HEK293 (cell line): ENCODE results near the gene NFATC1.

Experiments
- ZBTB17 ChIP-seq: fragments of 450-650 bp; formaldehyde crosslinking; IDR thresholded peaks from 2 replicates; pipeline ENCODE4 v1.5.1; 2016; ENCODE audit warnings: missing biosample characterization, missing genetic modification characterization
- ZBTB48 ChIP-seq: fragments of 450-650 bp; formaldehyde crosslinking; IDR thresholded peaks from 2 replicates; pipeline ENCODE4 v1.5.1; 2016; ENCODE audit warnings: missing biosample characterization, missing genetic modification characterization
- ZEB2 ChIP-seq: fragments of 450-650 bp; formaldehyde crosslinking; IDR thresholded peaks from 2 replicates; pipeline ENCODE4 v1.5.1; 2016; ENCODE audit warnings: missing biosample characterization, missing genetic modification characterization
- ZIC2 ChIP-seq: fragments of 450-650 bp; formaldehyde crosslinking; IDR thresholded peaks from 2 replicates; pipeline ENCODE4 v1.5.1; 2016; ENCODE audit warnings: missing biosample characterization, missing genetic modification characterization
- ZNF140 ChIP-seq: fragments of 450-650 bp; formaldehyde crosslinking; IDR thresholded peaks from 2 replicates; pipeline ENCODE4 v1.5.1; 2016; ENCODE audit warnings: missing biosample characterization, missing genetic modification characterization
- ZNF248 ChIP-seq: fragments of 450-650 bp; formaldehyde crosslinking; IDR thresholded peaks from 2 replicates; pipeline ENCODE4 v1.5.1; 2017; ENCODE audit warnings: missing biosample characterization, missing genetic modification characterization
- ZNF366 ChIP-seq: fragments of 450-650 bp; formaldehyde crosslinking; conservative IDR thresholded peaks from 2 replicates; pipeline ENCODE4 v1.5.1; 2016; ENCODE audit warnings: missing biosample characterization, missing genetic modification characterization
- ZNF558 ChIP-seq: fragments of 450-650 bp; formaldehyde crosslinking; IDR thresholded peaks from 2 replicates; pipeline ENCODE4 v1.5.1; 2016; ENCODE audit warnings: missing biosample characterization, missing genetic modification characterization
- ZNF792 ChIP-seq: fragments of 450-650 bp; formaldehyde crosslinking; IDR thresholded peaks from 2 replicates; pipeline ENCODE4 v1.5.1; 2016; ENCODE audit warnings: missing biosample characterization, missing genetic modification characterization
- TF ChIP-seq, protein P1 (sequence below): fragments of 450-650 bp; formaldehyde crosslinking; IDR thresholded peaks from 2 replicates; pipeline ENCODE4 v1.5.1; 2016; ENCODE audit warnings: missing biosample characterization, missing genetic modification characterization
- TF ChIP-seq, protein P2 (sequence below): fragments of 450-650 bp; formaldehyde crosslinking; IDR thresholded peaks from 2 replicates; pipeline ENCODE4 v1.5.1; 2016; ENCODE audit warnings: missing biosample characterization, missing genetic modification characterization
- TF ChIP-seq, protein P3 (sequence below): IDR thresholded peaks from 2 replicates; pipeline ENCODE4 v1.6.1; 2011; ENCODE audit warnings: mild to moderate bottlenecking, low read depth, low read length, borderline replicate concordance
- TF ChIP-seq, protein P4 (sequence below): fragments of 450-650 bp; formaldehyde crosslinking; IDR thresholded peaks from 2 replicates; pipeline ENCODE4 v1.5.1; 2016; ENCODE audit warnings: missing biosample characterization, missing genetic modification characterization
- TF ChIP-seq, protein P5 (sequence below): fragments of 450-650 bp; IDR thresholded peaks from 2 replicates; pipeline ENCODE4 v1.5.1; 2018; ENCODE audit warnings: missing biosample characterization, missing genetic modification characterization

DNA sequence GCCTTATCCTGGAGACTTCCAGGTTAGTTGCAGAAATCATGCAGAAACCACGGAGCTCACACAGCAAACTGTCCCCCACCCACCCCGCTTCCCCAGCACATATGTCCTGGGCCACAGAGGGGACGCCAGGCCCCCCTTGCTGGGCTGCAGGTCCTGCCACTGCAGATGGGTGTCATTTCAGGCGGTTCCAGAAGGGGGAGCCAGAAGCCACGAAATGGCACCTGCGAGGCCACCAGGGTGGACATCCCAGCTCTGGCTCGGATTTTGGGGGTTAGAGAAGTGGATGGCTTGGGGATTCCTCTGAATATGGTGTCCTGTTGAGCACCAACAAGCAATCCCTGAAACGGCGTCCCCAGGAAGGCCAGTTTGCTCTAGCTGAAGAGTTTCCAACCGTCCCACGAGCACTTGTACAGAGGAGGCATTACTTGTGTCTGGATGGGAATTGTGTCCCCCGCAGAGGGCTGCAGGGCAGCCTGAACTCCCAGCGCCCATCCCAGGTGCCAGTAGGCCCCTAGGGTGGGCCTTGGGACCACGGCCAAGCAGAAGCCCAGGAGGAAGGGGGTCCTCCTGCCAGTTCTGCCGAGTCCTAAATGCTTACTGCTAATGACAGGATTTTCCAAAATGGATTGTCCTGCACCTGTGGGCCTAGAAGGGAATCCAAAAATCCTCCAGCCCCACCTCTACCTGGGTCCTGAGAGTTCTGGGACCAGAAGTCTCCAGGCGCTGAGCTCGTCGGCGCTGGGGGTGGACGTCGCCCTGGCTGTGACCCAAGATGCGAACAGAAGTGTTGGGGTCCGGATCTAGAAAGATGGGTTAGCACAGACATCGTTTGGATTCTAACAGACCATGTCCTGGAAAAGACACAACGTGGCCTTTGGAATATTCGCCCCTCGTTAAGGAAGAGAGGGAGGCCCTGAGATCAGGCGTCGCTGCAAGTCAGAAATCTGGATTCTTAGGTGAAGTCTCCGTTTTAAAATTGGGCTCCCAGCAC is 14.6 kb upstream of the NFATC1 start:
- TF ChIP-seq, protein P1, sequence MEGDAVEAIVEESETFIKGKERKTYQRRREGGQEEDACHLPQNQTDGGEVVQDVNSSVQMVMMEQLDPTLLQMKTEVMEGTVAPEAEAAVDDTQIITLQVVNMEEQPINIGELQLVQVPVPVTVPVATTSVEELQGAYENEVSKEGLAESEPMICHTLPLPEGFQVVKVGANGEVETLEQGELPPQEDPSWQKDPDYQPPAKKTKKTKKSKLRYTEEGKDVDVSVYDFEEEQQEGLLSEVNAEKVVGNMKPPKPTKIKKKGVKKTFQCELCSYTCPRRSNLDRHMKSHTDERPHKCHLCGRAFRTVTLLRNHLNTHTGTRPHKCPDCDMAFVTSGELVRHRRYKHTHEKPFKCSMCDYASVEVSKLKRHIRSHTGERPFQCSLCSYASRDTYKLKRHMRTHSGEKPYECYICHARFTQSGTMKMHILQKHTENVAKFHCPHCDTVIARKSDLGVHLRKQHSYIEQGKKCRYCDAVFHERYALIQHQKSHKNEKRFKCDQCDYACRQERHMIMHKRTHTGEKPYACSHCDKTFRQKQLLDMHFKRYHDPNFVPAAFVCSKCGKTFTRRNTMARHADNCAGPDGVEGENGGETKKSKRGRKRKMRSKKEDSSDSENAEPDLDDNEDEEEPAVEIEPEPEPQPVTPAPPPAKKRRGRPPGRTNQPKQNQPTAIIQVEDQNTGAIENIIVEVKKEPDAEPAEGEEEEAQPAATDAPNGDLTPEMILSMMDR (tag by site-specific recombination): peak; percentile 71
- no peak for TF ChIP-seq ZNF140 (tag by site-specific recombination)
- TF ChIP-seq, protein P2, sequence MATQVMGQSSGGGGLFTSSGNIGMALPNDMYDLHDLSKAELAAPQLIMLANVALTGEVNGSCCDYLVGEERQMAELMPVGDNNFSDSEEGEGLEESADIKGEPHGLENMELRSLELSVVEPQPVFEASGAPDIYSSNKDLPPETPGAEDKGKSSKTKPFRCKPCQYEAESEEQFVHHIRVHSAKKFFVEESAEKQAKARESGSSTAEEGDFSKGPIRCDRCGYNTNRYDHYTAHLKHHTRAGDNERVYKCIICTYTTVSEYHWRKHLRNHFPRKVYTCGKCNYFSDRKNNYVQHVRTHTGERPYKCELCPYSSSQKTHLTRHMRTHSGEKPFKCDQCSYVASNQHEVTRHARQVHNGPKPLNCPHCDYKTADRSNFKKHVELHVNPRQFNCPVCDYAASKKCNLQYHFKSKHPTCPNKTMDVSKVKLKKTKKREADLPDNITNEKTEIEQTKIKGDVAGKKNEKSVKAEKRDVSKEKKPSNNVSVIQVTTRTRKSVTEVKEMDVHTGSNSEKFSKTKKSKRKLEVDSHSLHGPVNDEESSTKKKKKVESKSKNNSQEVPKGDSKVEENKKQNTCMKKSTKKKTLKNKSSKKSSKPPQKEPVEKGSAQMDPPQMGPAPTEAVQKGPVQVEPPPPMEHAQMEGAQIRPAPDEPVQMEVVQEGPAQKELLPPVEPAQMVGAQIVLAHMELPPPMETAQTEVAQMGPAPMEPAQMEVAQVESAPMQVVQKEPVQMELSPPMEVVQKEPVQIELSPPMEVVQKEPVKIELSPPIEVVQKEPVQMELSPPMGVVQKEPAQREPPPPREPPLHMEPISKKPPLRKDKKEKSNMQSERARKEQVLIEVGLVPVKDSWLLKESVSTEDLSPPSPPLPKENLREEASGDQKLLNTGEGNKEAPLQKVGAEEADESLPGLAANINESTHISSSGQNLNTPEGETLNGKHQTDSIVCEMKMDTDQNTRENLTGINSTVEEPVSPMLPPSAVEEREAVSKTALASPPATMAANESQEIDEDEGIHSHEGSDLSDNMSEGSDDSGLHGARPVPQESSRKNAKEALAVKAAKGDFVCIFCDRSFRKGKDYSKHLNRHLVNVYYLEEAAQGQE: no peak
- no peak for TF ChIP-seq ZEB2 (tag by site-specific recombination)
- no peak for TF ChIP-seq ZBTB48 (tag by site-specific recombination)
- no peak for TF ChIP-seq ZBTB17 (tag by site-specific recombination)
- no peak for TF ChIP-seq ZNF792
- no peak for TF ChIP-seq ZNF366 (tag by site-specific recombination)
- TF ChIP-seq ZNF248 (tag by site-specific recombination): no peak
- TF ChIP-seq, protein P3, sequence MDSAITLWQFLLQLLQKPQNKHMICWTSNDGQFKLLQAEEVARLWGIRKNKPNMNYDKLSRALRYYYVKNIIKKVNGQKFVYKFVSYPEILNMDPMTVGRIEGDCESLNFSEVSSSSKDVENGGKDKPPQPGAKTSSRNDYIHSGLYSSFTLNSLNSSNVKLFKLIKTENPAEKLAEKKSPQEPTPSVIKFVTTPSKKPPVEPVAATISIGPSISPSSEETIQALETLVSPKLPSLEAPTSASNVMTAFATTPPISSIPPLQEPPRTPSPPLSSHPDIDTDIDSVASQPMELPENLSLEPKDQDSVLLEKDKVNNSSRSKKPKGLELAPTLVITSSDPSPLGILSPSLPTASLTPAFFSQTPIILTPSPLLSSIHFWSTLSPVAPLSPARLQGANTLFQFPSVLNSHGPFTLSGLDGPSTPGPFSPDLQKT: no peak
- no peak for TF ChIP-seq ZNF558
- TF ChIP-seq, protein P4, sequence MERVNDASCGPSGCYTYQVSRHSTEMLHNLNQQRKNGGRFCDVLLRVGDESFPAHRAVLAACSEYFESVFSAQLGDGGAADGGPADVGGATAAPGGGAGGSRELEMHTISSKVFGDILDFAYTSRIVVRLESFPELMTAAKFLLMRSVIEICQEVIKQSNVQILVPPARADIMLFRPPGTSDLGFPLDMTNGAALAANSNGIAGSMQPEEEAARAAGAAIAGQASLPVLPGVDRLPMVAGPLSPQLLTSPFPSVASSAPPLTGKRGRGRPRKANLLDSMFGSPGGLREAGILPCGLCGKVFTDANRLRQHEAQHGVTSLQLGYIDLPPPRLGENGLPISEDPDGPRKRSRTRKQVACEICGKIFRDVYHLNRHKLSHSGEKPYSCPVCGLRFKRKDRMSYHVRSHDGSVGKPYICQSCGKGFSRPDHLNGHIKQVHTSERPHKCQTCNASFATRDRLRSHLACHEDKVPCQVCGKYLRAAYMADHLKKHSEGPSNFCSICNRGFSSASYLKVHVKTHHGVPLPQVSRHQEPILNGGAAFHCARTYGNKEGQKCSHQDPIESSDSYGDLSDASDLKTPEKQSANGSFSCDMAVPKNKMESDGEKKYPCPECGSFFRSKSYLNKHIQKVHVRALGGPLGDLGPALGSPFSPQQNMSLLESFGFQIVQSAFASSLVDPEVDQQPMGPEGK (tag by site-specific recombination): no peak
- no peak for TF ChIP-seq ZIC2 (tag by site-specific recombination)
- TF ChIP-seq, protein P5, sequence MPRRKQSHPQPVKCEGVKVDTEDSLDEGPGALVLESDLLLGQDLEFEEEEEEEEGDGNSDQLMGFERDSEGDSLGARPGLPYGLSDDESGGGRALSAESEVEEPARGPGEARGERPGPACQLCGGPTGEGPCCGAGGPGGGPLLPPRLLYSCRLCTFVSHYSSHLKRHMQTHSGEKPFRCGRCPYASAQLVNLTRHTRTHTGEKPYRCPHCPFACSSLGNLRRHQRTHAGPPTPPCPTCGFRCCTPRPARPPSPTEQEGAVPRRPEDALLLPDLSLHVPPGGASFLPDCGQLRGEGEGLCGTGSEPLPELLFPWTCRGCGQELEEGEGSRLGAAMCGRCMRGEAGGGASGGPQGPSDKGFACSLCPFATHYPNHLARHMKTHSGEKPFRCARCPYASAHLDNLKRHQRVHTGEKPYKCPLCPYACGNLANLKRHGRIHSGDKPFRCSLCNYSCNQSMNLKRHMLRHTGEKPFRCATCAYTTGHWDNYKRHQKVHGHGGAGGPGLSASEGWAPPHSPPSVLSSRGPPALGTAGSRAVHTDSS (tag by site-specific recombination): no peak
